ENCODE measurements around the gene TMEM39B. TPM values are rescaled to one million over a fixed set of nuclear protein-coding genes. Genes with fewer than 3 reads are reported as not detected.

Gene TMEM39B
- total and polyA plus RNA-seq, 2 donors (not counting 3 experiments of a cell fraction or from before 2014, with no cell fraction given): 47.3 to 64.3 TPM

GRCh38 chr1:32045772-32046171 is 27.0 kb upstream of the TMEM39B start:
- no TSS peak for BruUV-seq (replicated peaks)
- Histone ChIP-seq H3K79me2 (ENCODE audit: control insufficient read depth, insufficient read depth, low read length) (peaks cover 33% of the 10 kb centered on the region), H4K20me1 (replicated peaks; ENCODE audit: control insufficient read depth, extremely low read depth, insufficient read depth, low read length) (no peaks in the 10 kb centered on the region), H3K9ac (replicated peaks; ENCODE audit: extremely low read depth, insufficient read depth, low read length) (no peak overlapping the region), H3K4me1 (ENCODE audit: control insufficient read depth, extremely low read depth, insufficient read depth, low read length) (no peaks in the 10 kb centered on the region), H3K9me3 (replicated peaks; ENCODE audit: control insufficient read depth, insufficient read depth, low read length) (no peaks in the 10 kb centered on the region), H3K27ac (ENCODE audit: insufficient read depth, low read depth, low read length) (no peak overlapping the region), H2AFZ (ENCODE audit: low read depth, low read length) (no peak overlapping the region), H3K36me3 (ENCODE audit: control insufficient read depth in 2 of 2, extremely low read depth in 1 of 2, insufficient read depth in 2 of 2, low read length in 2 of 2) (peaks cover 30 to 52% of the 10 kb centered on the region in 2 experiments), H3K4me2 (ENCODE audit: insufficient read depth, low read length) (no peak overlapping the region), H3K4me3 (replicated peaks in 1 of 3; ENCODE audit: insufficient read depth in 1 of 3, low read depth in 1 of 3, low read length in 3 of 3) (no peak overlapping the region), H3K9me1 (replicated peaks; ENCODE audit: control insufficient read depth, extremely low read depth, insufficient read depth, low read length) (no peaks in the 10 kb centered on the region), H3K27me3 (ENCODE audit: control insufficient read depth in 2 of 2, insufficient read depth in 2 of 2, low read length in 2 of 2) (no peaks in the 10 kb centered on the region)
- dilution Hi-C loops (cut with MboI; ENCODE audit: extremely low pct_ligation_motif_present, low sequenced_read_pairs) (no loop called here), intact Hi-C loops (cut with micrococcal nuclease) (no loop called here)
- DNase-seq (ENCODE audit: low read depth, low spot score) (no peak), FAIRE-seq (no peak)
- no peak for TF ChIP-seq MAX (IDR thresholded peaks at IDR 0.05; ENCODE audit: insufficient read depth, insufficient read length)
- no peak for TF ChIP-seq POLR2AphosphoS5 (IDR thresholded peaks at IDR 0.05; ENCODE audit: insufficient read depth, low read depth, low read length)
- TF ChIP-seq MYC (IDR thresholded peaks at IDR 0.05; ENCODE audit: low read depth, low read length): no peak
- no peak for TF ChIP-seq GATA2 (IDR thresholded peaks at IDR 0.05; ENCODE audit: insufficient read depth, insufficient read length, low read depth, low read length)
- no peak for TF ChIP-seq EZH2 (IDR thresholded peaks at IDR 0.05; ENCODE audit: borderline replicate concordance, low read depth, low read length, severe bottlenecking)
- no peak for TF ChIP-seq JUN (IDR thresholded peaks at IDR 0.05; ENCODE audit: borderline replicate concordance, insufficient read depth, insufficient read length, low read depth)
- TF ChIP-seq POLR2A (IDR thresholded peaks at IDR 0.05; ENCODE audit: low read depth, low read length): no peak
- TF ChIP-seq FOS (IDR thresholded peaks at IDR 0.05; ENCODE audit: borderline replicate concordance, insufficient read depth, low read length): no peak
- no peak for TF ChIP-seq CTCF (IDR thresholded peaks at IDR 0.05; ENCODE audit: extremely low read depth in 1 of 2, insufficient read depth in 1 of 2, low read depth in 1 of 2, low read length in 2 of 2)
- ChIA-PET CTCF (interaction anchor here (1.1 kb wide), 1 partner anchor 17 kb away, joined by 3 read pairs; no protein-coding TSS in a partner anchor), POLR2A (no interaction called here)
